ENCODE measurements around the gene STX5. TPM values are rescaled to one million over a fixed set of nuclear protein-coding genes. Genes with fewer than 3 reads are reported as not detected.
"Not testable (repeated sequence)": the region's sequence is repeated elsewhere in the genome, so short reads cannot be mapped to it uniquely, and the experiment has no call there.

The STX5 gene
- total RNA-seq, 1 donor from 2014 or later, result 37.1 TPM

GRCh38 chr11:62828130-62828529 is 3.7 kb downstream of the STX5 start:
- DNase-seq, result not testable (repeated sequence)

GRCh38 chr11:62823677-62824076 is 8.2 kb downstream of the STX5 start:
- no peak for DNase-seq

GRCh38 chr11:62817129-62817528 is 14.7 kb downstream of the STX5 start:
- no peak for DNase-seq

- no peak for DNase-seq
Observed at GRCh38 chr11:62816557-62816956, 15.3 kb downstream of the STX5 start.

- no peak for DNase-seq
Observed at GRCh38 chr11:62811659-62812058, 20.2 kb downstream of the STX5 start.

- no peak for DNase-seq
Observed at GRCh38 chr11:62810748-62811147, 21.1 kb downstream of the STX5 start.

- peak; percentile 48 for DNase-seq
Observed at GRCh38 chr11:62806611-62807121, 25.2 kb downstream of the STX5 start.

GRCh38 chr11:62805961-62806441 is 25.9 kb downstream of the STX5 start:
- peak; percentile 22 for DNase-seq

GRCh38 chr11:62805076-62805892 is 26.6 kb downstream of the STX5 start, which contains the start of gene NXF1:
Gene NXF1 (minus strand): TSS chr11:62805440. CDS start chr11:62805356, 84 bp downstream.
- peak; percentile 98 for DNase-seq

- DNase-seq, result peak; percentile 38
Observed at GRCh38 chr11:62804310-62805075, 27.4 kb downstream of the STX5 start.

- DNase-seq, result no peak
Observed at GRCh38 chr11:62801071-62801470, 30.8 kb downstream of the STX5 start.

- no peak for DNase-seq
Observed at GRCh38 chr11:62799486-62799885, 32.4 kb downstream of the STX5 start.

GRCh38 chr11:62796281-62796680 is 35.6 kb downstream of the STX5 start:
- no peak for DNase-seq

- no peak for DNase-seq
Observed at GRCh38 chr11:62794201-62794775, 37.6 kb downstream of the STX5 start.

GRCh38 chr11:62792202-62792575 is 39.7 kb downstream of the STX5 start:
- peak; percentile 77 for DNase-seq

- peak; percentile 95 for DNase-seq
Observed at GRCh38 chr11:62791501-62792201, 40.2 kb downstream of the STX5 start, which contains the start of gene TMEM223. Gene TMEM223 (minus strand): TSS chr11:62792006. CDS start chr11:62791994, 12 bp downstream.

- no peak for DNase-seq
Observed at GRCh38 chr11:62789576-62789975, 42.3 kb downstream of the STX5 start.

GRCh38 chr11:62788991-62789390 is 42.9 kb downstream of the STX5 start:
- no peak for DNase-seq

- peak; percentile 99 for DNase-seq
Observed at GRCh38 chr11:62787005-62787759, 44.7 kb downstream of the STX5 start, which contains the start of gene TMEM179B. Gene TMEM179B (plus strand): TSS chr11:62787402. CDS start chr11:62787432, 30 bp downstream.

- peak; percentile 95 for DNase-seq
Observed at GRCh38 chr11:62786318-62787004, 45.4 kb downstream of the STX5 start.
